ENCODE measurements around the gene PIGQ.

DNA sequence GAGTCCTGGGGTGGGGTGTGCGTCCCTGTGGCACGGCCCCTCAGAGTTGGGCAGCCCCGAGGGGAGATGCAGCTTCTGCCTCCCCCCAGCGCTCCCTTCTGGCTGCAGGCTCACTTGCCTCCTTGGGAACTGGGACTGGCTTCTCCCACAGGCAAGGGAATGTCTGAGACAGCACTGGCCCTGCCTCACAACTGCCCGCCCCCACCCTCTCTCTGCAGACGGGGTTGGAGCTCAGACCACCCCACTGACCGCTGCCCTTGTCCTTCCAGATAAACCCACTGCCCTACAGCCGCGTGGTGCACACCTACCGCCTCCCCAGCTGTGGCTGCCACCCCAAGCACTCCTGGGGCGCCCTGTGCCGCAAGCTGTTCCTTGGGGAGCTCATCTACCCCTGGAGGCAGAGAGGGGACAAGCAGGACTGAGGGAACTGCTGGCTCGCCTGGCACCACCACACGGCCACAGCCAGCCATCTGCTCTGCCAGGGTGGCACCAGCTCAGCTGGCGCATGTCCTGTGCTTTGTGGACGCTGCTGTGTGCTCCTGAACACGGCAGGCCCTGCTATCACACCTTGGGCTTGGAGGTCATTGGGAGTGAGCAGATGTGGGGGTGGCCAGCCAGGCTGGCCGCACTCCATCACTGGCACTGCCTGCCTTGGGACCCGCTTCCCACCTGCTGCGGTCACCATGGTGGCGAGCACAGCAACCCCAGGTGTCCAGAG, 13.0 kb downstream of the PIGQ start:
- no peak for TF ChIP-seq POLR2A (IDR thresholded peaks at IDR 0.05; ENCODE audit: low read depth, low read length)
- TF ChIP-seq SMC3 (IDR thresholded peaks at IDR 0.05; ENCODE audit: low read depth, low read length), result no peak
- no peak for TF ChIP-seq CTCF (conservative IDR thresholded peaks at IDR 0.05; ENCODE audit: low read depth, low read length)
- TF ChIP-seq CEBPB (IDR thresholded peaks at IDR 0.05; ENCODE audit: low read depth, low read length), result no peak
- no peak for TF ChIP-seq MAZ (IDR thresholded peaks at IDR 0.05; ENCODE audit: borderline replicate concordance, low read depth, low read length)
- TF ChIP-seq RFX5 (IDR thresholded peaks at IDR 0.05; ENCODE audit: low read depth, low read length), result no peak
- no peak for TF ChIP-seq BHLHE40 (IDR thresholded peaks at IDR 0.05; ENCODE audit: low read depth, low read length)
- no peak for TF ChIP-seq FOS (IDR thresholded peaks at IDR 0.05; ENCODE audit: low read depth, low read length)
- no peak for TF ChIP-seq USF2 (IDR thresholded peaks at IDR 0.05; ENCODE audit: low read depth, low read length)

Measured in IMR-90 (cell line).